ENCODE data around the gene ABR. TPM values are rescaled to one million over a fixed set of nuclear protein-coding genes. Genes with fewer than 3 reads are reported as not detected.

Gene ABR
- total RNA-seq (100 to 1,000 TPM; 113 to 183 (median 136) TPM), polyA plus RNA-seq (10 to 100 TPM; 18.5 to 50.1 (median 22.2) TPM)
- long read RNA-seq, donor 1, full-length matches to known transcripts: 1 of 1 reads
- long read RNA-seq, donor 1, partial matches to known transcripts: 0 of 1 reads
- long read RNA-seq, donor 1, other reads (novel, unspliced or antisense): 0 of 1 reads
- long read RNA-seq, donor 2, partial matches to known transcripts: 0 of 1 reads
- long read RNA-seq, donor 2, other reads (novel, unspliced or antisense): 0 of 1 reads

- peak; percentile 90 for DNase-seq
- Histone ChIP-seq H3K27ac (peak within 1 kb of the TSS in 5 of 8 donors; percentile 41 to 75 (median 71)), H3K4me1 (peaks cover 31 to 95% (median 77%) of the 10 kb centered on the region in 6 donors), H3K27me3 (replicated peaks in 1 of 7) (peaks cover 0 to 25% (median 5%) of the 10 kb centered on the region in 7 donors), H3K9me3 (no peaks in the 10 kb centered on the region), H3K4me3 (peak within 1 kb of the TSS; percentile 48 to 84 (median 60)), H3K36me3 (peaks cover 0 to 5% (median 0%) of the 10 kb centered on the region in 6 donors)
- TF ChIP-seq POLR2AphosphoS5 (IDR thresholded peaks at IDR 0.05) (peak; percentile 42 to 81 (median 73)), POLR2A (IDR thresholded peaks at IDR 0.05) (no peak)
- 7 to 23% (median 11%) methylated on average over 26 to 94 of the region's 98 CpGs for WGBS, 5 donors
- intact Hi-C loops (cut with DNase I; ENCODE audit: low total_unique reads): no loop called here
Observed at GRCh38 chr17:1179818-1180742, at the start of gene ABR. ABR (minus strand) TSS chr17:1179981; CDS start chr17:1179727, 254 bp downstream.

GRCh38 chr17:1229349-1229899, 49.6 kb upstream of the ABR start:
- peaks cover 10 to 64% (median 43%) of the 10 kb centered on the region in 6 donors for H3K4me1 ChIP-seq
- intact Hi-C loops (cut with DNase I; ENCODE audit: low total_unique reads): no loop called here
- peaks cover 0 to 52% (median 25%) of the 10 kb centered on the region in 7 donors for H3K27me3 ChIP-seq (replicated peaks in 1 of 7)
- H3K4me3 ChIP-seq: peak overlapping the region; percentile 40 to 90 (median 66)
- no peaks in the 10 kb centered on the region for H3K9me3 ChIP-seq
- TF ChIP-seq POLR2A (IDR thresholded peaks at IDR 0.05) (peak in 1 of 3 donors; percentile 36), POLR2AphosphoS5 (IDR thresholded peaks at IDR 0.05) (peak; percentile 78 to 87 (median 82)), CTCF (IDR thresholded peaks at IDR 0.05 in 8 of 11, conservative IDR thresholded peaks at IDR 0.05 in 3 of 11) (no peak)
- H3K27ac ChIP-seq: peak overlapping the region in 7 of 8 donors; percentile 67 to 89 (median 78)
- 0 to 1% (median 0%) methylated on average over 31 to 74 of the region's 74 CpGs for WGBS, 5 donors
- DNase-seq: peak; percentile 93
- H3K36me3 ChIP-seq: peaks cover 0 to 10% (median 0%) of the 10 kb centered on the region in 6 donors

- H3K27ac ChIP-seq: peak overlapping the region in 6 of 8 donors; percentile 72 to 89 (median 80)
- H3K36me3 ChIP-seq: peaks cover 0 to 10% (median 0%) of the 10 kb centered on the region in 6 donors
- TF ChIP-seq CTCF (IDR thresholded peaks at IDR 0.05 in 8 of 11, conservative IDR thresholded peaks at IDR 0.05 in 3 of 11) (no peak), POLR2AphosphoS5 (IDR thresholded peaks at IDR 0.05) (no peak), POLR2A (IDR thresholded peaks at IDR 0.05) (no peak)
- H3K27me3 ChIP-seq (replicated peaks in 1 of 7): peaks cover 0 to 52% (median 25%) of the 10 kb centered on the region in 7 donors
- DNase-seq: peak; percentile 73
- peak overlapping the region; percentile 40 to 90 (median 66) for H3K4me3 ChIP-seq
- 0 to 3% (median 1%) methylated on average over 8 to 79 of the region's 79 CpGs for WGBS, 5 donors
- H3K4me1 ChIP-seq: peaks cover 10 to 64% (median 43%) of the 10 kb centered on the region in 6 donors
- intact Hi-C loops (cut with DNase I; ENCODE audit: low total_unique reads): no loop called here
- H3K9me3 ChIP-seq: no peaks in the 10 kb centered on the region
Observed at GRCh38 chr17:1228781-1229348, 49.1 kb upstream of the ABR start.

All from spleen (tissue), 13 donors.